Activated CD4-positive, alpha-beta T cell treated with anti-CD3 and anti-CD28 coated beads, Interleukin-10, Interleukin-2, amounts not matched to agents 100 ng/mL and 50 ng/mL, durations not matched to agents 16 hours and 8 hours (primary cell): Measurements from ENCODE around the gene CCNYL1.

Source experiments
- DNase-seq: peaks from one replicate; pipeline ENCODE4 v3.0.0-alpha.2; 2020

The CCNYL1 gene

GRCh38 chr2:207796585-207797350 is 85.3 kb downstream of the CCNYL1 start:
- no peak for DNase-seq

- no peak for DNase-seq
Observed at GRCh38 chr2:207801259-207801658, 89.8 kb downstream of the CCNYL1 start.

- DNase-seq: no peak
Observed at GRCh38 chr2:207802650-207803049, 91.2 kb downstream of the CCNYL1 start.
